ENCODE measurements around the gene TBX21.

Gene TBX21

GRCh38 chr17:47712330-47713023, 20.6 kb upstream of the TBX21 start:
- no peak for DNase-seq (ENCODE audit: low read depth in 2 of 3, low spot score in 2 of 3)

GRCh38 chr17:47713980-47714700, 18.9 kb upstream of the TBX21 start:
- DNase-seq (ENCODE audit: low read depth in 2 of 3, low spot score in 2 of 3): no peak

GRCh38 chr17:47714773-47715396, 18.2 kb upstream of the TBX21 start:
- DNase-seq (ENCODE audit: low read depth in 2 of 3, low spot score in 2 of 3): no peak

- DNase-seq (ENCODE audit: low read depth in 2 of 3, low spot score in 2 of 3): no peak
These were observed 17.2 kb upstream of the TBX21 start for GRCh38 chr17:47715669-47716325.

- DNase-seq (ENCODE audit: low read depth in 2 of 3, low spot score in 2 of 3): no peak
These were observed 16.7 kb upstream of the TBX21 start for GRCh38 chr17:47716375-47716774.

GRCh38 chr17:47717261-47717697, 15.8 kb upstream of the TBX21 start:
- no peak for DNase-seq (ENCODE audit: low read depth in 2 of 3, low spot score in 2 of 3)

GRCh38 chr17:47717979-47718621, 14.9 kb upstream of the TBX21 start:
- no peak for DNase-seq (ENCODE audit: low read depth in 2 of 3, low spot score in 2 of 3)

- no peak for DNase-seq (ENCODE audit: low read depth in 2 of 3, low spot score in 2 of 3)
These were observed 14.2 kb upstream of the TBX21 start for GRCh38 chr17:47718634-47719405.

- peak in 1 of 3 experiments; percentile 71 for DNase-seq (ENCODE audit: low read depth in 2 of 3, low spot score in 2 of 3)
These were observed 13.5 kb upstream of the TBX21 start for GRCh38 chr17:47719411-47720152.

- no peak for DNase-seq (ENCODE audit: low read depth in 2 of 3, low spot score in 2 of 3)
These were observed 12.8 kb upstream of the TBX21 start for GRCh38 chr17:47720196-47720595.

- peak in 2 of 3 experiments; percentile 91 to 92 for DNase-seq (ENCODE audit: low read depth in 2 of 3, low spot score in 2 of 3)
These were observed 12.1 kb upstream of the TBX21 start for GRCh38 chr17:47720754-47721533.

GRCh38 chr17:47721725-47722124, 11.3 kb upstream of the TBX21 start:
- no peak for DNase-seq (ENCODE audit: low read depth in 2 of 3, low spot score in 2 of 3)

GRCh38 chr17:47724705-47725104, 8.3 kb upstream of the TBX21 start:
- DNase-seq (ENCODE audit: low read depth in 2 of 3, low spot score in 2 of 3): no peak

GRCh38 chr17:47725446-47726111, 7.5 kb upstream of the TBX21 start:
- DNase-seq (ENCODE audit: low read depth in 2 of 3, low spot score in 2 of 3): no peak

- DNase-seq (ENCODE audit: low read depth in 2 of 3, low spot score in 2 of 3): no peak
These were observed 6.0 kb upstream of the TBX21 start for GRCh38 chr17:47726796-47727703.

GRCh38 chr17:47727704-47728036, 5.4 kb upstream of the TBX21 start:
- no peak for DNase-seq (ENCODE audit: low read depth in 2 of 3, low spot score in 2 of 3)

GRCh38 chr17:47728214-47728877, 4.7 kb upstream of the TBX21 start:
- DNase-seq (ENCODE audit: low read depth in 2 of 3, low spot score in 2 of 3): no peak

All from activated CD8-positive, alpha-beta memory T cell treated with anti-CD3 and anti-CD28 coated beads for 48 hours (primary cell).